ENCODE data around the gene A2M. TPM values are rescaled to one million over a fixed set of nuclear protein-coding genes. Genes with fewer than 3 reads are reported as not detected.

The A2M gene
- total and polyA plus RNA-seq, 9 of the 15 experiments (the other 6 are each of a cell fraction or from before 2014, with no cell fraction given), result 0.08 to 2.3 TPM; not detected in 7

DNA sequence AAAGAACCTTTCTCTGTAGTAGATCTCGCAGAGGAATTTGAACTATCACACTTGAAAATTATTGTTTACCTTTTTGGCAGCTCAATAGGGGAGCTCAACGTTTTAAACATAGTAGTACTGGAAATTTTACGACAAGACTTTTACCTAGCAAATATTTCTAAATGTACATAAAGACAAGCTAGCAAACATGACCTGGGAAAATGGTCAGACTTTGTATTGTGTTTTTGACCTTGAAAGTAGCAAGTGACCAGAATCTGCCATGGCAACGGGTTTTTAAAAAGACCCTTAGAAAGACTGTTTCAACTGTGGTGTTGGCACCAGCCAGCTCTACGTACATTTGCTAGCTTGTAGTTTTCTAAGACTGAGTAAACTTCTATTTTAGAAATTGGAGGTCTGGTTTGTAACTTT is 20.2 kb upstream of the A2M start:
- intact Hi-C loops (cut with micrococcal nuclease), result no loop called here
- ATAC-seq (no peak), FAIRE-seq (no peak), DNase-seq (ENCODE audit: extremely low read depth in 1 of 4, low spot score in 3 of 4) (no peak)
- Histone ChIP-seq H3K9ac (ENCODE audit: insufficient read depth in 1 of 2, low read depth in 2 of 2, low read length in 2 of 2) (no peak overlapping the region), H3K36me3 (ENCODE audit: control insufficient read depth, insufficient read depth, low read length) (no peaks in the 10 kb centered on the region), H3K27ac (ENCODE audit: extremely low read depth, low read depth, low read length) (no peak overlapping the region), H3K4me1 (replicated peaks in 1 of 2; ENCODE audit: control insufficient read depth in 2 of 2, insufficient read depth in 2 of 2, low read length in 2 of 2) (peaks cover 0 to 3% of the 10 kb centered on the region in 2 experiments; a peak in 1 of 5 replicates), H3K9me1 (ENCODE audit: control insufficient read depth, insufficient read depth, low read length) (no peaks in the 10 kb centered on the region), H3K4me3 (no peak overlapping the region), H4K20me1 (replicated peaks; ENCODE audit: control insufficient read depth, insufficient read depth, low read length) (no peaks in the 10 kb centered on the region), H3K79me2 (ENCODE audit: control insufficient read depth, insufficient read depth, low read length) (no peaks in the 10 kb centered on the region), H3K9me3 (replicated peaks; ENCODE audit: control insufficient read depth, insufficient read depth, low read depth, low read length) (no peaks in the 10 kb centered on the region), H3K4me2 (ENCODE audit: insufficient read depth, low read length) (no peak overlapping the region), H2AFZ (ENCODE audit: low read depth, low read length) (no peak overlapping the region), H3K27me3 (ENCODE audit: control insufficient read depth in 2 of 2, insufficient read depth in 2 of 2, low read length in 2 of 2) (no peaks in the 10 kb centered on the region)
- 5% methylated on average over 5 of the region's 5 CpGs for WGBS (ENCODE audit: insufficient coverage, low coverage, missing lambda C conversion rate)
- in situ Hi-C loops (cut with MboI), result no loop called here
- TF ChIP-seq STAT5A (IDR thresholded peaks at IDR 0.05; ENCODE audit: borderline replicate concordance, low read length), result no peak
- TF ChIP-seq NFATC3 (IDR thresholded peaks at IDR 0.05), result no peak
- TF ChIP-seq, protein P1, sequence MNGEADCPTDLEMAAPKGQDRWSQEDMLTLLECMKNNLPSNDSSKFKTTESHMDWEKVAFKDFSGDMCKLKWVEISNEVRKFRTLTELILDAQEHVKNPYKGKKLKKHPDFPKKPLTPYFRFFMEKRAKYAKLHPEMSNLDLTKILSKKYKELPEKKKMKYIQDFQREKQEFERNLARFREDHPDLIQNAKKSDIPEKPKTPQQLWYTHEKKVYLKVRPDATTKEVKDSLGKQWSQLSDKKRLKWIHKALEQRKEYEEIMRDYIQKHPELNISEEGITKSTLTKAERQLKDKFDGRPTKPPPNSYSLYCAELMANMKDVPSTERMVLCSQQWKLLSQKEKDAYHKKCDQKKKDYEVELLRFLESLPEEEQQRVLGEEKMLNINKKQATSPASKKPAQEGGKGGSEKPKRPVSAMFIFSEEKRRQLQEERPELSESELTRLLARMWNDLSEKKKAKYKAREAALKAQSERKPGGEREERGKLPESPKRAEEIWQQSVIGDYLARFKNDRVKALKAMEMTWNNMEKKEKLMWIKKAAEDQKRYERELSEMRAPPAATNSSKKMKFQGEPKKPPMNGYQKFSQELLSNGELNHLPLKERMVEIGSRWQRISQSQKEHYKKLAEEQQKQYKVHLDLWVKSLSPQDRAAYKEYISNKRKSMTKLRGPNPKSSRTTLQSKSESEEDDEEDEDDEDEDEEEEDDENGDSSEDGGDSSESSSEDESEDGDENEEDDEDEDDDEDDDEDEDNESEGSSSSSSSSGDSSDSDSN (IDR thresholded peaks at IDR 0.05; ENCODE audit: borderline replicate concordance in 1 of 2, low read depth in 2 of 2, low read length in 2 of 2), result no peak
- no peak for TF ChIP-seq ZC3H4 (CRISPR knock-in tag; IDR thresholded peaks at IDR 0.05; ENCODE audit: borderline replicate concordance)
- TF ChIP-seq ZBED1 (IDR thresholded peaks at IDR 0.05), result no peak
- no peak for TF ChIP-seq ZFP1 (CRISPR knock-in tag; IDR thresholded peaks at IDR 0.05)
- no peak for TF ChIP-seq TOE1 (IDR thresholded peaks at IDR 0.05; ENCODE audit: borderline replicate concordance)
- no peak for TF ChIP-seq TOE1 (CRISPR knock-in tag; IDR thresholded peaks at IDR 0.05; ENCODE audit: borderline replicate concordance, low read depth)
- TF ChIP-seq CREBBP (IDR thresholded peaks at IDR 0.05; ENCODE audit: low read depth, low read length), result no peak
- TF ChIP-seq POLR3A (IDR thresholded peaks at IDR 0.05; ENCODE audit: borderline replicate concordance, extremely low read depth, insufficient read depth, insufficient read length), result no peak
- TF ChIP-seq ADNP (tag; IDR thresholded peaks at IDR 0.05), result no peak
- TF ChIP-seq ZNF699 (CRISPR knock-in tag; IDR thresholded peaks at IDR 0.05; ENCODE audit: insufficient replicate concordance), result no peak
- no peak for TF ChIP-seq NUFIP1 (IDR thresholded peaks at IDR 0.05; ENCODE audit: partially characterized antibody)
- TF ChIP-seq PURB (CRISPR knock-in tag; IDR thresholded peaks at IDR 0.05; ENCODE audit: low read depth), result no peak
- TF ChIP-seq, protein P2, sequence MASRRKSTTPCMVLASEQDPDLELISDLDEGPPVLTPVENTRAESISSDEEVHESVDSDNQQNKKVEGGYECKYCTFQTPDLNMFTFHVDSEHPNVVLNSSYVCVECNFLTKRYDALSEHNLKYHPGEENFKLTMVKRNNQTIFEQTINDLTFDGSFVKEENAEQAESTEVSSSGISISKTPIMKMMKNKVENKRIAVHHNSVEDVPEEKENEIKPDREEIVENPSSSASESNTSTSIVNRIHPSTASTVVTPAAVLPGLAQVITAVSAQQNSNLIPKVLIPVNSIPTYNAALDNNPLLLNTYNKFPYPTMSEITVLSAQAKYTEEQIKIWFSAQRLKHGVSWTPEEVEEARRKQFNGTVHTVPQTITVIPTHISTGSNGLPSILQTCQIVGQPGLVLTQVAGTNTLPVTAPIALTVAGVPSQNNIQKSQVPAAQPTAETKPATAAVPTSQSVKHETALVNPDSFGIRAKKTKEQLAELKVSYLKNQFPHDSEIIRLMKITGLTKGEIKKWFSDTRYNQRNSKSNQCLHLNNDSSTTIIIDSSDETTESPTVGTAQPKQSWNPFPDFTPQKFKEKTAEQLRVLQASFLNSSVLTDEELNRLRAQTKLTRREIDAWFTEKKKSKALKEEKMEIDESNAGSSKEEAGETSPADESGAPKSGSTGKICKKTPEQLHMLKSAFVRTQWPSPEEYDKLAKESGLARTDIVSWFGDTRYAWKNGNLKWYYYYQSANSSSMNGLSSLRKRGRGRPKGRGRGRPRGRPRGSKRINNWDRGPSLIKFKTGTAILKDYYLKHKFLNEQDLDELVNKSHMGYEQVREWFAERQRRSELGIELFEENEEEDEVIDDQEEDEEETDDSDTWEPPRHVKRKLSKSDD (conservative IDR thresholded peaks at IDR 0.05; ENCODE audit: low read length), result no peak
- TF ChIP-seq SRSF1 (IDR thresholded peaks at IDR 0.05; ENCODE audit: low read depth, low read length), result no peak
- no peak for TF ChIP-seq HDAC8 (tag; IDR thresholded peaks at IDR 0.05)
- no peak for TF ChIP-seq CSDE1 (IDR thresholded peaks at IDR 0.05)
- ChIA-PET POLR2A (no interaction called here), CTCF (ENCODE audit: low intra/inter-chr PET ratio) (no interaction called here)
- BruUV-seq (replicated peaks), result no TSS peak

Data from K562 (cell line).